Uterus (tissue), 4 donors: ENCODE results near the gene MYO18B. TPM values are rescaled to one million over a fixed set of nuclear protein-coding genes. Genes with fewer than 3 reads are reported as not detected.

ENCODE experiments used
- DNase-seq, 2 donors: peaks; one replicate each; pipeline ENCODE4 v3.0.0-alpha.2; 2019 to 2020
- H3K27ac ChIP-seq, 2 donors: fragments of 200-600 bp; sonication (generic); 1 replicate in 1 of 2; 2 replicates in 1 of 2; pipeline ENCODE4 v1.5.1; 2016 to 2018
- H3K27me3 ChIP-seq, 2 donors: fragments of 200-600 bp; sonication (generic); one replicate each; pipeline ENCODE4 v1.5.1; 2018 to 2019; ENCODE audit warnings: control low read depth in 1 of 2
- H3K36me3 ChIP-seq, 2 donors: fragments of 200-600 bp; sonication (generic); one replicate each; pipeline ENCODE4 v1.5.1; 2019; ENCODE audit warnings: control low read depth in 1 of 2
- H3K4me1 ChIP-seq, 2 donors: fragments of 200-600 bp; sonication (generic); one replicate each; pipeline ENCODE4 v1.5.1; 2018 to 2019; ENCODE audit warnings: control low read depth in 1 of 2
- H3K4me3 ChIP-seq, 2 donors: fragments of 200-600 bp; sonication (generic); 1 replicate in 1 of 2; 2 replicates in 1 of 2; pipeline ENCODE4 v1.5.1; 2018 to 2019; ENCODE audit warnings: mild to moderate bottlenecking in 1 of 2
- H3K9me3 ChIP-seq, 2 donors: fragments of 200-600 bp; sonication (generic); one replicate each; pipeline ENCODE4 v1.5.1; 2019; ENCODE audit warnings: control low read depth in 1 of 2
- POLR2A ChIP-seq, 2 donors: fragments of 450-650 bp; IDR thresholded peaks; one replicate each; pipeline ENCODE4 v1.6.1; 2016; ENCODE audit warnings: antibody characterized with exemption in 2 of 2, mild to moderate bottlenecking in 1 of 2, moderate library complexity in 1 of 2
- intact Hi-C: fragments of 100-400 bp; cut with DNase I; formaldehyde crosslinking; loops from one replicate; pipeline ENCODE4 v1.15.1; 2023; ENCODE audit warnings: low total_unique reads
- small RNA-seq: library from RNA; depleted of rRNA; stranded (forward); fragments of <200 nt; gene quantifications from one replicate; pipeline ENCODE3, GENCODE V24; 2016
- total RNA-seq, 4 donors: library from RNA; depleted of rRNA in 3 of 4; stranded (reverse); fragments of >200 nt in 3 of 4; gene quantifications; one replicate each; pipeline versions ENCODE4 v1.1.0 to v1.2.4, GENCODE V29; 2014 to 2023
- TF ChIP-seq, protein P1 (sequence below), 4 experiments: fragments of 200-600 bp in 2 of 4; fragments of 450-650 bp in 2 of 4; sonication (generic) in 2 of 4; IDR thresholded peaks; one replicate each; pipeline ENCODE4 v1.5.1; 2016 to 2019; ENCODE audit warnings: antibody characterized with exemption in 4 of 4, mild to moderate bottlenecking in 2 of 4, moderate library complexity in 1 of 4
- donor health status: DM: yes; HTN: yes; CAD: no.

The MYO18B gene
- total RNA-seq, 4 donors from 2014 or later = 0.41 to 0.43 TPM; not detected in 2

DNA sequence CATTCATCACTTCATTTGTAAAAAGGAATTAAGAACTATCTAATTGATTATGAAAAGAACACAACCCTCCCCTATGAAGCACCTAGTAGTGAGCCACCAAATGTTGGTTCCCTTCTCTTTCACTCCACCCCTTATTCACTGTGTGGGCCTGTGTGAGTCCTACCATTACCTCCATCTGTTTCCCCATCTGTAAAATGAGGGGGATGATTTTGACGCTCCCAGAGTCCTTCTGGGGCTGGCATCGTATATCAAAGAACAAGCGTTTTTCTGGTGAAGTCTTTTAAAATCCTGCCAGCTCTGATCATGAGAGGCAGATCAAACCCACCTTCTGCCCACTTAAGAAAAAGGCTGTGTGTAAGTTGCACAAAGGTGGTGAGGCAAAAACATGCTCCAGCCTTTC lies 330.6 kb downstream of the MYO18B start:
- Histone ChIP-seq H3K4me1 (no peaks in the 10 kb centered on the region), H3K36me3 (no peaks in the 10 kb centered on the region), H3K9me3 (no peaks in the 10 kb centered on the region), H3K4me3 (no peak overlapping the region), H3K27me3 (no peaks in the 10 kb centered on the region), H3K27ac (no peak overlapping the region)
- TF ChIP-seq POLR2A (IDR thresholded peaks at IDR 0.05) = no peak
- TF ChIP-seq, protein P1, sequence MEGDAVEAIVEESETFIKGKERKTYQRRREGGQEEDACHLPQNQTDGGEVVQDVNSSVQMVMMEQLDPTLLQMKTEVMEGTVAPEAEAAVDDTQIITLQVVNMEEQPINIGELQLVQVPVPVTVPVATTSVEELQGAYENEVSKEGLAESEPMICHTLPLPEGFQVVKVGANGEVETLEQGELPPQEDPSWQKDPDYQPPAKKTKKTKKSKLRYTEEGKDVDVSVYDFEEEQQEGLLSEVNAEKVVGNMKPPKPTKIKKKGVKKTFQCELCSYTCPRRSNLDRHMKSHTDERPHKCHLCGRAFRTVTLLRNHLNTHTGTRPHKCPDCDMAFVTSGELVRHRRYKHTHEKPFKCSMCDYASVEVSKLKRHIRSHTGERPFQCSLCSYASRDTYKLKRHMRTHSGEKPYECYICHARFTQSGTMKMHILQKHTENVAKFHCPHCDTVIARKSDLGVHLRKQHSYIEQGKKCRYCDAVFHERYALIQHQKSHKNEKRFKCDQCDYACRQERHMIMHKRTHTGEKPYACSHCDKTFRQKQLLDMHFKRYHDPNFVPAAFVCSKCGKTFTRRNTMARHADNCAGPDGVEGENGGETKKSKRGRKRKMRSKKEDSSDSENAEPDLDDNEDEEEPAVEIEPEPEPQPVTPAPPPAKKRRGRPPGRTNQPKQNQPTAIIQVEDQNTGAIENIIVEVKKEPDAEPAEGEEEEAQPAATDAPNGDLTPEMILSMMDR (IDR thresholded peaks at IDR 0.05) = no peak
- DNase-seq = no peak
- intact Hi-C loops = no loop called here

GRCh38 chr22:26075251-26075650 lies 333.3 kb downstream of the MYO18B start:
- no peaks in the 10 kb centered on the region for H3K4me1 ChIP-seq
- DNase-seq = no peak
- TF ChIP-seq POLR2A (IDR thresholded peaks at IDR 0.05) = no peak
- H3K4me3 ChIP-seq = no peak overlapping the region
- H3K36me3 ChIP-seq = no peaks in the 10 kb centered on the region
- intact Hi-C loops = no loop called here
- no peaks in the 10 kb centered on the region for H3K27me3 ChIP-seq
- H3K27ac ChIP-seq = no peak overlapping the region
- H3K9me3 ChIP-seq = no peaks in the 10 kb centered on the region

GRCh38 chr22:26079009-26079408 lies 337.0 kb downstream of the MYO18B start:
- no peak overlapping the region for H3K4me3 ChIP-seq
- intact Hi-C loops = no loop called here
- H3K36me3 ChIP-seq = no peaks in the 10 kb centered on the region
- no peak overlapping the region for H3K27ac ChIP-seq
- H3K9me3 ChIP-seq = no peaks in the 10 kb centered on the region
- DNase-seq = no peak
- H3K4me1 ChIP-seq = no peaks in the 10 kb centered on the region
- TF ChIP-seq POLR2A (IDR thresholded peaks at IDR 0.05) = no peak
- TF ChIP-seq, protein P1 (IDR thresholded peaks at IDR 0.05) = no peak
- H3K27me3 ChIP-seq = no peaks in the 10 kb centered on the region

Small RNA genes lying within 50 kb of the gene (small RNA-seq; reads per million reads assigned to genes)
- not detected for gene RN7SKP169
- not detected for gene RNA5SP494
- not detected for gene Z98949.2

Other genes starting within 250 kb of the MYO18B start
- gene GRK3, start 177.5 kb upstream of the MYO18B start, total RNA-seq = 10 to 100 TPM in 2 of 4 donors, 1 to 10 TPM in 2; 1.3 to 15.8 (median 8.9) TPM